ENCODE measurements around the gene DNAH17. TPM values are rescaled to one million over a fixed set of nuclear protein-coding genes. Genes with fewer than 3 reads are reported as not detected.

The DNAH17 gene
- total RNA-seq, 2 experiments from 2014 or later, result 0.41 to 0.45 TPM

DNA sequence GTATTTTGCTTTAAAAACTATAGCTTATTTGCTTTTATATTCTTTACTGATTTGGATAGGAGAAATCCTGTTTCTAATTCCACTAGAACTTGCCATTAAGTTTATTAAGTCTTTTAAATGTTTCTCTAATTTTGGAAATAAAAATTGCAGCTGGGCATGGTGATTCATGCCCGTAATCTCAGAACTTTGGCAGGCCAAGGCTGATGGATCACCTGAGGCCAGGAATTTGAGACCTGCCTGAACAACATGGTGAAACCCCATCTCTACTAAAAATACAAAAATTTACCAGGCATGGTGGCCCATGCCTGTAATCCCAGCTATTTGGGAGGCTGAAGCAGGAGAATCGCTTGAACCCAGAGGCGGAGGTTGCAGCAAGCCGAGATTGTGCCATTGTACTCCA is 30.7 kb downstream of the DNAH17 start:
- DNase-seq (no peak), ATAC-seq (no peak)
- intact Hi-C loops (cut with micrococcal nuclease), result no loop called here
- H3K36me3 Mint-ChIP-seq (ENCODE audit: low read depth), result no peaks in the 10 kb centered on the region
- ChIA-PET CTCF (interaction anchor here (0.9 kb wide), 1 partner anchor 11 kb away, joined by 3 read pairs; no protein-coding TSS in a partner anchor), POLR2A (interaction anchor here (0.7 kb wide), 1 partner anchor 53 kb away, joined by 4 read pairs; no protein-coding TSS in a partner anchor)
- H3K27me3 Mint-ChIP-seq, result no peaks in the 10 kb centered on the region
- TF ChIP-seq, protein P1, sequence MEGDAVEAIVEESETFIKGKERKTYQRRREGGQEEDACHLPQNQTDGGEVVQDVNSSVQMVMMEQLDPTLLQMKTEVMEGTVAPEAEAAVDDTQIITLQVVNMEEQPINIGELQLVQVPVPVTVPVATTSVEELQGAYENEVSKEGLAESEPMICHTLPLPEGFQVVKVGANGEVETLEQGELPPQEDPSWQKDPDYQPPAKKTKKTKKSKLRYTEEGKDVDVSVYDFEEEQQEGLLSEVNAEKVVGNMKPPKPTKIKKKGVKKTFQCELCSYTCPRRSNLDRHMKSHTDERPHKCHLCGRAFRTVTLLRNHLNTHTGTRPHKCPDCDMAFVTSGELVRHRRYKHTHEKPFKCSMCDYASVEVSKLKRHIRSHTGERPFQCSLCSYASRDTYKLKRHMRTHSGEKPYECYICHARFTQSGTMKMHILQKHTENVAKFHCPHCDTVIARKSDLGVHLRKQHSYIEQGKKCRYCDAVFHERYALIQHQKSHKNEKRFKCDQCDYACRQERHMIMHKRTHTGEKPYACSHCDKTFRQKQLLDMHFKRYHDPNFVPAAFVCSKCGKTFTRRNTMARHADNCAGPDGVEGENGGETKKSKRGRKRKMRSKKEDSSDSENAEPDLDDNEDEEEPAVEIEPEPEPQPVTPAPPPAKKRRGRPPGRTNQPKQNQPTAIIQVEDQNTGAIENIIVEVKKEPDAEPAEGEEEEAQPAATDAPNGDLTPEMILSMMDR (IDR thresholded peaks at IDR 0.05), result no peak
- no peaks in the 10 kb centered on the region for H3K4me1 Mint-ChIP-seq (ENCODE audit: low read depth)
- H3K4me3 Mint-ChIP-seq, result no peak overlapping the region
- no peaks in the 10 kb centered on the region for H3K9me3 Mint-ChIP-seq
- H3K27ac Mint-ChIP-seq, result no peak overlapping the region

DNA sequence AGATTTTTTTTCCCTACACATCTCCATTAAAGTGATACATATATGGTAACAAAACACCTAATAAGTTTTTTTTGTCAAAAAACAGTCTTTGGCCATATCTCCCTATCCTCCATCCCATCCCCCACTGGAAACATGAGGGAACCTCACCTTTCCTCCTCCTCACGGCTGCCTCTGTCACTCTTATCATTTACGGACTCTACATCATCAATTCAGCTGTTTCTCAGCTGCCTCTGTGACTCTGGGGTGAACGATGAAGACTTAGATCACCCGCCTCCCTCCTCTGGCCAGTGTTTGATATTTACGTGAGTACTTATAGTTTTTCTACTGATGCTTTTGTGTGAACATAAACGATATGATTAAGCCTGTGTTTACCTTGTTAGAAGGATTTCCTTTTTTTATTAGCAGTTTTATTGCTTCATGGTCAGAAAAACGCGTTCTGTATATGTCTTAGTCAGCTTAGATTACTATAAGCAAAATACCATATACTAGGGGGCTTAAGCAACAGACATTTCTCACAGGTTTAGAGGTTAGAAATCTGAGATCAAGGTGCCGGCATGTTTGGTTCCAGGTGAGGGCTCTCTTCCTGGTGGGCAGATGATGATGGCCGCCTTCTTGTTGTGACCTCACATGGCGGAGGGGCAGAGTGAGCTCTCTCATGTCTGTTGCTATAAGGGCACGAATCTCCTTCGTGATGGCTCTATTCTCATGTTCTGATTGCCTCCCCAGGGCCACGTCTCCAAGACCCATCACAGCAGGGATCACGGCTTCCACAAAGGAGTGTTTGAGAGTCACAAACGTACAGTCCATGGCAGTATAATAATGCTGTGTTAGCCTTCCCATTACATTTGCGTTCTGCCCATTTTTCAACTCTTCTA is 32.1 kb downstream of the DNAH17 start:
- ATAC-seq, result no peak
- Mint-ChIP-seq H3K36me3 (ENCODE audit: low read depth) (no peaks in the 10 kb centered on the region), H3K4me3 (no peak overlapping the region), H3K27me3 (no peaks in the 10 kb centered on the region), H3K4me1 (ENCODE audit: low read depth) (no peaks in the 10 kb centered on the region), H3K27ac (no peak overlapping the region), H3K9me3 (no peaks in the 10 kb centered on the region)
- ChIA-PET CTCF (interaction anchor here (0.9 to 1.3 kb wide), 3 partner anchors 14 to 26 kb away, joined by 3 read pairs; no protein-coding TSS in a partner anchor), POLR2A (no interaction called here)
- TF ChIP-seq, protein P1 (IDR thresholded peaks at IDR 0.05), result no peak
- DNase-seq, result no peak
- intact Hi-C loops (cut with micrococcal nuclease), result no loop called here

DNA sequence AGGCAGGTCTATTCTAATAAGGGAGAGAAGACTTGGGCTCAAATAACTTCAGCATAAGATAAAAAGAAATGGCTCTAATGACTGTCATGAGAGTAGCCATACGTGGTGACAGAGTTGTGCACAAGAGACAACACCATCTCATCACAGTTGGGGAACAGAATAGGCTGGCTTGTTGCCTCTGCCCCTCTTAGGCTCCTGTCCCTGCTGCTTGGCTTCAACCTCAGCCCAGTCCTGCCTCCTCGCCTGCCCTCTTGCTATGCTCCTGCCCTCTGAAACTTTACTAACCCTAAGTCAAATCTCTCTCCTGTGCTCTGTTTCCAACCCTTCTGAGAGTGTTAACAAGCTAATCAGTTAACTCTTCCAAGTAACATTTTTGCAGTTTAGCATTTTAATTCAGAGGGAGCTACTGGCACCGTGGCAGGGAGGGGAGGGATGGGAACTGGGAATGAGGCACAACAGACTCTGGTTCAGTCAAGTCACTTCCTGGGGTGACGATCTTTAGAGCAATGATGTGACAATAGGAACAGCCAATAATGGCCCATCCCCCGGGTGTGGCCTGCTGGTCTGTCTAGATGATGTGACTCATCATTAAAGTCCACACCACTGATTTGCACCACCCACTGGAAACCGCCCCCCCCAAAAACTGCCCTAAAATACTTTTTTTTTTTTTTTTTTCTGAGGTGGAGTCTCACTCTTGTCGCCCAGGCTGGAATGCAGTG is 35.5 kb downstream of the DNAH17 start:
- ChIA-PET POLR2A (no interaction called here), CTCF (no interaction called here)
- Mint-ChIP-seq H3K36me3 (ENCODE audit: low read depth) (no peaks in the 10 kb centered on the region), H3K9me3 (no peaks in the 10 kb centered on the region), H3K27ac (no peak overlapping the region), H3K27me3 (no peaks in the 10 kb centered on the region), H3K4me1 (ENCODE audit: low read depth) (peaks cover 5% of the 10 kb centered on the region), H3K4me3 (no peak overlapping the region)
- TF ChIP-seq, protein P1 (IDR thresholded peaks at IDR 0.05), result no peak
- intact Hi-C loops (cut with micrococcal nuclease), result no loop called here
- ATAC-seq (no peak), DNase-seq (peak; percentile 17)

DNA sequence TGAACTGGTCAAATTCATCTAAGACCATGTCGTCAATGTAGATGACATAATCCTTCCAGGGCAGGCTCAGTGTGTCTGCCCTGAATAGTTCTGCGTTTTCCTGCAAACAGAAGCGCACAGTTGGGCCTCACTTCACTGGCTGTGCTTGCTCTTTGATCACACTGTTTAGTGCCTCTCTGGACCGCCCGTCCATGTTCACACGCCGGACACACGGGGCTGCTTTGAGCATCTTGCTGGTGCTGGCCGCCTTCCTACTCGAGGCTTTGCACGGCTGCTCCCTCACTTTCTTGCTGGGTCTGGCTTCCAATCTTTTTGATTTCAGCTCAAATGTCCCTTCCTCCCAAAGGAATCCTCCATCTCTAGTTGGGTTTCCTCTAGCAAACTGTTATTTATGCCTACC is 37.4 kb downstream of the DNAH17 start:
- ChIA-PET POLR2A (no interaction called here), CTCF (no interaction called here)
- TF ChIP-seq, protein P1 (IDR thresholded peaks at IDR 0.05), result no peak
- no peak overlapping the region for H3K4me3 Mint-ChIP-seq
- intact Hi-C loops (cut with micrococcal nuclease), result no loop called here
- H3K27me3 Mint-ChIP-seq, result no peaks in the 10 kb centered on the region
- no peak for DNase-seq
- H3K27ac Mint-ChIP-seq, result no peak overlapping the region
- H3K9me3 Mint-ChIP-seq, result no peaks in the 10 kb centered on the region
- H3K4me1 Mint-ChIP-seq (ENCODE audit: low read depth), result peaks cover 17% of the 10 kb centered on the region
- ATAC-seq, result no peak
- H3K36me3 Mint-ChIP-seq (ENCODE audit: low read depth), result no peaks in the 10 kb centered on the region
